ENCODE results near the gene PCOLCE2. TPM values are rescaled to one million over a fixed set of nuclear protein-coding genes. Genes with fewer than 3 reads are reported as not detected.

Gene PCOLCE2
- total RNA-seq, 1 experiment from 2014 or later = 4.4 TPM

DNA sequence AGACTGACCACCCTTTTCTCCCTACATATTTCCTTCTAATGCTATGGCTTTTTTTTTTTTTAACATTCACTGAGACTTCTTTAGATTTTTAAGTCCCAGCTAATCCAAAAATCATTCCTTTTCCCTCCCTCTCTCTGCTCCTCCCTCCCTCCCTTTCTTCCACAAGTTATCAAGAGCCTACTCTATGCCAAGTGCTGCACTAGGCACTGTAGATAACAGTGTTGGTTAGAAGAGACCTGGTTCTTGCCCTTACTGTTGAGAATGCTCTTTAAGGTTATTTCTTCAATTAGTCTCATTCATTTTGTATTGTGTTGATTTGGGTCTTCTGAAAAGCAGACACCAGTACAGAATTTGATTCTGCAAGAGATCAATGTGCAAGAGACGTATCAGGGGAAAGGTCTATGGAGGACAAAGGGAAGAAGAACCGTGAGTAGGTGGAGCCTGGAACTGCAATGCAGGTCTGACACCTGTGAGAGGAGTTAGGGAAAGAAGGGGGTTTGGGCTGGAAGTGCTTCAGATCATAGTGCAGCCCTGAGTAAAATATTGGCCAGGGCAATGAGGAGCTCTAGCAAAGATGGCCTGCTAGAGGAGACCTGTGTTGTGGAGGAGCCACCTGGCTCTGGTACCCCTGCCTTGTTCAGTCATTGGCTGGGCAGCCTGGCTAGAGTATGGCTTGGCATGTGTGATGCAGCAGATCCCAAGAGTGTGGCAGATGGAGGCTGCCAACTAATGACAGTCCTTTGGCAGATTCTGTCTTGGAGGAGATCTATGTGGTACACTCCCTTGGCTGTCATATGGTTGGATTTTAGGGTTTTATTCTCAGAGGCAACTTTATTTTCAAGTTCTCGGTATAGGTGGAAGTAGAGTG, 9.7 kb upstream of the PCOLCE2 start:
- ATAC-seq (no peak), DNase-seq (ENCODE audit: low read depth, low spot score) (no peak)
- no peak overlapping the region for H3K27ac ChIP-seq (ENCODE audit: low read depth, low read length)
- no peak overlapping the region for H3K4me2 ChIP-seq (ENCODE audit: low read length)
- ChIA-PET CTCF (interaction anchor here (1.2 kb wide), 1 partner anchor 11 kb away, joined by 5 read pairs; no protein-coding TSS in a partner anchor), RAD21 (ENCODE audit: low non-redundant PET in 1 of 2, low total read pairs in 2 of 2, uncharacterized antibody in 2 of 2, unreplicated experiment in 2 of 2) (no interaction called here), POLR2A (no interaction called here)
- TF ChIP-seq, protein P1, sequence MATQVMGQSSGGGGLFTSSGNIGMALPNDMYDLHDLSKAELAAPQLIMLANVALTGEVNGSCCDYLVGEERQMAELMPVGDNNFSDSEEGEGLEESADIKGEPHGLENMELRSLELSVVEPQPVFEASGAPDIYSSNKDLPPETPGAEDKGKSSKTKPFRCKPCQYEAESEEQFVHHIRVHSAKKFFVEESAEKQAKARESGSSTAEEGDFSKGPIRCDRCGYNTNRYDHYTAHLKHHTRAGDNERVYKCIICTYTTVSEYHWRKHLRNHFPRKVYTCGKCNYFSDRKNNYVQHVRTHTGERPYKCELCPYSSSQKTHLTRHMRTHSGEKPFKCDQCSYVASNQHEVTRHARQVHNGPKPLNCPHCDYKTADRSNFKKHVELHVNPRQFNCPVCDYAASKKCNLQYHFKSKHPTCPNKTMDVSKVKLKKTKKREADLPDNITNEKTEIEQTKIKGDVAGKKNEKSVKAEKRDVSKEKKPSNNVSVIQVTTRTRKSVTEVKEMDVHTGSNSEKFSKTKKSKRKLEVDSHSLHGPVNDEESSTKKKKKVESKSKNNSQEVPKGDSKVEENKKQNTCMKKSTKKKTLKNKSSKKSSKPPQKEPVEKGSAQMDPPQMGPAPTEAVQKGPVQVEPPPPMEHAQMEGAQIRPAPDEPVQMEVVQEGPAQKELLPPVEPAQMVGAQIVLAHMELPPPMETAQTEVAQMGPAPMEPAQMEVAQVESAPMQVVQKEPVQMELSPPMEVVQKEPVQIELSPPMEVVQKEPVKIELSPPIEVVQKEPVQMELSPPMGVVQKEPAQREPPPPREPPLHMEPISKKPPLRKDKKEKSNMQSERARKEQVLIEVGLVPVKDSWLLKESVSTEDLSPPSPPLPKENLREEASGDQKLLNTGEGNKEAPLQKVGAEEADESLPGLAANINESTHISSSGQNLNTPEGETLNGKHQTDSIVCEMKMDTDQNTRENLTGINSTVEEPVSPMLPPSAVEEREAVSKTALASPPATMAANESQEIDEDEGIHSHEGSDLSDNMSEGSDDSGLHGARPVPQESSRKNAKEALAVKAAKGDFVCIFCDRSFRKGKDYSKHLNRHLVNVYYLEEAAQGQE (IDR thresholded peaks at IDR 0.05; ENCODE audit: low read depth) = no peak
- TF ChIP-seq EZH2 (IDR thresholded peaks at IDR 0.05) (no peak), SRF (IDR thresholded peaks at IDR 0.05; ENCODE audit: low read depth) (no peak), ELF1 (IDR thresholded peaks at IDR 0.05; ENCODE audit: borderline replicate concordance, low read depth) (no peak), RAD21 (IDR thresholded peaks at IDR 0.05; ENCODE audit: low read depth) (no peak), CBX3 (IDR thresholded peaks at IDR 0.05; ENCODE audit: low read depth) (no peak), EZH2phosphoT487 (IDR thresholded peaks at IDR 0.05; ENCODE audit: borderline replicate concordance) (no peak), POLR2AphosphoS5 (IDR thresholded peaks at IDR 0.05; ENCODE audit: low read depth, low read length) (no peak), ZFX (IDR thresholded peaks at IDR 0.05) (no peak), ZNF274 (IDR thresholded peaks at IDR 0.05; ENCODE audit: low read depth, low read length) (no peak)
- TF ChIP-seq, protein P2, sequence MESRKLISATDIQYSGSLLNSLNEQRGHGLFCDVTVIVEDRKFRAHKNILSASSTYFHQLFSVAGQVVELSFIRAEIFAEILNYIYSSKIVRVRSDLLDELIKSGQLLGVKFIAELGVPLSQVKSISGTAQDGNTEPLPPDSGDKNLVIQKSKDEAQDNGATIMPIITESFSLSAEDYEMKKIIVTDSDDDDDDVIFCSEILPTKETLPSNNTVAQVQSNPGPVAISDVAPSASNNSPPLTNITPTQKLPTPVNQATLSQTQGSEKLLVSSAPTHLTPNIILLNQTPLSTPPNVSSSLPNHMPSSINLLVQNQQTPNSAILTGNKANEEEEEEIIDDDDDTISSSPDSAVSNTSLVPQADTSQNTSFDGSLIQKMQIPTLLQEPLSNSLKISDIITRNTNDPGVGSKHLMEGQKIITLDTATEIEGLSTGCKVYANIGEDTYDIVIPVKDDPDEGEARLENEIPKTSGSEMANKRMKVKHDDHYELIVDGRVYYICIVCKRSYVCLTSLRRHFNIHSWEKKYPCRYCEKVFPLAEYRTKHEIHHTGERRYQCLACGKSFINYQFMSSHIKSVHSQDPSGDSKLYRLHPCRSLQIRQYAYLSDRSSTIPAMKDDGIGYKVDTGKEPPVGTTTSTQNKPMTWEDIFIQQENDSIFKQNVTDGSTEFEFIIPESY (IDR thresholded peaks at IDR 0.05; ENCODE audit: extremely low read depth, insufficient replicate concordance, low read length) = no peak
- TF ChIP-seq, protein P3, sequence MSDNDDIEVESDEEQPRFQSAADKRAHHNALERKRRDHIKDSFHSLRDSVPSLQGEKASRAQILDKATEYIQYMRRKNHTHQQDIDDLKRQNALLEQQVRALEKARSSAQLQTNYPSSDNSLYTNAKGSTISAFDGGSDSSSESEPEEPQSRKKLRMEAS (IDR thresholded peaks at IDR 0.05) = no peak
- no peaks in the 10 kb centered on the region for H3K27me3 ChIP-seq (ENCODE audit: insufficient read depth, low read length)
- H3K9me2 ChIP-seq (ENCODE audit: insufficient read depth) = no peaks in the 10 kb centered on the region
- intact Hi-C loops (cut with micrococcal nuclease) = no loop called here
- H2AFZ ChIP-seq (ENCODE audit: low read depth, low read length, poor library complexity, severe bottlenecking) = peak overlapping the region; percentile 12
- no peaks in the 10 kb centered on the region for H3K79me2 ChIP-seq (ENCODE audit: insufficient read depth, low read length)
- no TSS peak for BruUV-seq (replicated peaks)
- H3K4me3 ChIP-seq (replicated peaks in 1 of 2; ENCODE audit: low read depth in 1 of 2, low read length in 2 of 2) = no peak overlapping the region
- H3K4me1 ChIP-seq (ENCODE audit: control insufficient read depth in 1 of 2, insufficient read depth in 2 of 2, low read length in 2 of 2) = peaks cover 0 to 13% of the 10 kb centered on the region in 2 experiments; a peak in 2 of 4 replicates
- no peaks in the 10 kb centered on the region for H4K20me1 ChIP-seq (ENCODE audit: insufficient read depth)
- no peaks in the 10 kb centered on the region for H3K9me3 ChIP-seq (ENCODE audit: control insufficient read depth in 1 of 2, insufficient read depth in 1 of 2, low read depth in 1 of 2, low read length in 2 of 2)
- no peaks in the 10 kb centered on the region for H3K36me3 ChIP-seq (ENCODE audit: control insufficient read depth in 1 of 2, insufficient read depth in 2 of 2, low read length in 2 of 2)
- no peak overlapping the region for H3K9ac ChIP-seq (ENCODE audit: low read length)

Data from HCT116 (cell line).